Rectal smooth muscle tissue (tissue), 1 donor: ENCODE measurements around the gene SIGLEC6.

Experiments used
- H3K27ac ChIP-seq: one replicate; pipeline ENCODE4 v1.7.0; 2013; ENCODE audit warnings: low read depth, low read length, inconsistent platforms
- H3K27me3 ChIP-seq: one replicate; pipeline ENCODE4 v1.7.0; 2013; ENCODE audit warnings: low read length; ENCODE audit not compliant: control insufficient read depth, insufficient read depth
- H3K36me3 ChIP-seq: one replicate; pipeline ENCODE4 v1.7.0; 2013; ENCODE audit warnings: low read length; ENCODE audit not compliant: control insufficient read depth, insufficient read depth
- H3K4me1 ChIP-seq: one replicate; pipeline ENCODE4 v1.7.0; 2013; ENCODE audit warnings: low read length; ENCODE audit not compliant: control insufficient read depth, insufficient read depth
- H3K4me3 ChIP-seq: one replicate; pipeline ENCODE4 v1.7.0; 2013; ENCODE audit warnings: low read length
- H3K9ac ChIP-seq: one replicate; pipeline ENCODE4 v1.7.0; 2013; ENCODE audit warnings: low read length

SIGLEC6 gene

GRCh38 chr19:51520728-51521127, 10.7 kb downstream of the SIGLEC6 start:
- Histone ChIP-seq H3K27me3 (no peaks in the 10 kb centered on the region), H3K36me3 (no peaks in the 10 kb centered on the region), H3K27ac (no peak overlapping the region), H3K9ac (no peak overlapping the region), H3K4me1 (no peaks in the 10 kb centered on the region), H3K4me3 (no peak overlapping the region)

DNA sequence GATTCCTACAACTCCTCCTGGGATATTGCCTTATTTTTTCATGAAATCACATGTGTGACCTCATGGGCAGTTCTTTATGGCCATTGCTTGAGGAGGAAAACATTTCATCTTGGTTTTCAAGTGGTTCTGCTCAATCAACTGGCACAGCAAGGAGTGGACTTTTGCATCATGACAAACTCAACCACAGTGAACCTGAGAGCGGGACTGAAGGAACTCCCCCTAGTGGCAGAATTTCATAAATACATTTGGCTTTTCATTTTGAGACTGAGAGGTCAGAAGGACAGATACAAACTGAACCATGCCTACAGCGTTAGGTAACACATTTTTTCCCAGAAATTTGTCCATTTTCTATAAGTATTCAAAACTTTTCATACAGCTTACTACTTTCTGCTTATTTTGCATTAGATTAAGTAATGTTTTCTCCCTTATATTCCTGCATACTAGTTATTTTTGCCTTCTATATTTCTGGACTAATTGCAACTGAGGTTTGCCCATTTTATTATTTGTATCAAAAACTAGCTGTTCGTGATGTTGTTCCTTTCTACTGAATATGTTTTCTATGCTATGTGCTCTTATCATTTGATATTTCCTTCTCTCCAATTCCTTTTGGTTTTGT, 16.5 kb downstream of the SIGLEC6 start:
- H3K4me3 ChIP-seq, result no peak overlapping the region
- H3K36me3 ChIP-seq, result no peaks in the 10 kb centered on the region
- H3K27ac ChIP-seq, result no peak overlapping the region
- H3K27me3 ChIP-seq, result no peaks in the 10 kb centered on the region
- H3K4me1 ChIP-seq, result no peaks in the 10 kb centered on the region
- no peak overlapping the region for H3K9ac ChIP-seq

- Histone ChIP-seq H3K9ac (no peak overlapping the region), H3K36me3 (no peaks in the 10 kb centered on the region), H3K27me3 (no peaks in the 10 kb centered on the region), H3K4me1 (no peaks in the 10 kb centered on the region), H3K27ac (no peak overlapping the region), H3K4me3 (no peak overlapping the region)
These were observed 17.5 kb downstream of the SIGLEC6 start for GRCh38 chr19:51513968-51514367.

GRCh38 chr19:51511353-51511752, 20.1 kb downstream of the SIGLEC6 start:
- H3K4me1 ChIP-seq, result no peaks in the 10 kb centered on the region
- no peak overlapping the region for H3K9ac ChIP-seq
- H3K27ac ChIP-seq, result no peak overlapping the region
- H3K27me3 ChIP-seq, result no peaks in the 10 kb centered on the region
- H3K36me3 ChIP-seq, result no peaks in the 10 kb centered on the region
- H3K4me3 ChIP-seq, result no peak overlapping the region

DNA sequence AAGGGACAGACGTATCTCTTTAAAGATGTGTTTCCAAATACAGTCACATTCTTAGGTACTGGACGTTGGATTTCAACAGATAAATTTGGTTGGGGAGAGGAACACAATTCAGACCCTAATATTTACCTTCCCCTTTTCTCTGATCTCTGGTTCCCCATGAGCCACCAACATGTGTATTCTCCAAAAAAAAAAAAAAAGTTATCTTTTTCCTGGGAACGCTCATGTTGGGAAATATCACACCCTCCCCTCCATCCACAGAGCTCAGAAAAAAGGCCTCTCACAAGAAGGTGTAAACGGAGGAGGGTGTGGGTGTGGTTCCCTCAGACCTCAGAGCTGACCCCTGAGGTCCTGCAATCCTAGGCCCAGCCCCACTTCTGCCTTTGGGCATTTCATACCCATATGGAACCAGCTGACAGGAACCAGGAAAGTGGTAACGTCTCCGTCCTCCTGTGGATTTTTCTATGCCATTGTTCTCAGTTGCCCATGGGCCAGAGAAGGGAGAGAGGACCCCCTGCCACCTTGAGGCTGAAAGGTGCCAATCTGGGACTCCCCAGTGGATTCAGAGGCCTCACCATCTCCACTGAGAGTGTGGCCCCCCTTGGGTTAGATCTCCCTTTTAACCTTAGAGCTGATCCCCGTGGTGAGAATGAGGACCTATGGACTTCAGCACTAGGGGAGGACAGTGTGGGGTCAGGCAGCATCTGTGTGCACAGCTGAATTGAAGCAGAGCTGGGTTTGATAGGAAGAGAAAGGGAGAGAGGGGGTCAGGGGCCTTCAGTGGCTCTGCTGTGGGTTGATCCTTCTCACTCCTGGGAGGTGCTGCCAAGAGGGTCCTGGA, 21.4 kb downstream of the SIGLEC6 start:
- no peak overlapping the region for H3K9ac ChIP-seq
- H3K27ac ChIP-seq, result no peak overlapping the region
- H3K36me3 ChIP-seq, result no peaks in the 10 kb centered on the region
- H3K4me1 ChIP-seq, result no peaks in the 10 kb centered on the region
- no peak overlapping the region for H3K4me3 ChIP-seq
- H3K27me3 ChIP-seq, result no peaks in the 10 kb centered on the region

GRCh38 chr19:51508059-51508733, 23.3 kb downstream of the SIGLEC6 start:
- Histone ChIP-seq H3K4me3 (no peak overlapping the region), H3K27me3 (no peaks in the 10 kb centered on the region), H3K9ac (no peak overlapping the region), H3K4me1 (no peaks in the 10 kb centered on the region), H3K36me3 (no peaks in the 10 kb centered on the region), H3K27ac (no peak overlapping the region)

DNA sequence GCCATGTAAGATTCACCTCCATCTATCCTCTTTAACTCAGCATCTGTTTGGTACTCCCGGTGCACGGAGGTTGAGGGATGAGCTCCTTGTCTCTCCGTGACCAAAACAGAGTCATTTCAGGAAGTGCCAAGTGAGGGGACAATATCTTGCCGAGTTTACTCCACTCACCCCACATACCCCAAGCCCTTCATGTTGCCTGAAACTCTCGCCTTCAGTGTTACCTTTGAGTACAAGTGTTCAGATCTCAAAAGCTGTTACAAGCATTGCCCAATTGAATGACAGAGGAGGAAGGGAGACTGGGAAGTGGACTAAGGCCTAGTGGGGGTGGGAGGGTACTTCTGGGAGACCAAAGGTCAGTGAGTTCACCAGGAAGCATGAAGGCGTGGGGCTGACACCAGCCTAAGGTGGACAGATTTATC, 23.8 kb downstream of the SIGLEC6 start:
- Histone ChIP-seq H3K9ac (no peak overlapping the region), H3K27ac (no peak overlapping the region), H3K27me3 (no peaks in the 10 kb centered on the region), H3K36me3 (no peaks in the 10 kb centered on the region), H3K4me1 (no peaks in the 10 kb centered on the region), H3K4me3 (no peak overlapping the region)

DNA sequence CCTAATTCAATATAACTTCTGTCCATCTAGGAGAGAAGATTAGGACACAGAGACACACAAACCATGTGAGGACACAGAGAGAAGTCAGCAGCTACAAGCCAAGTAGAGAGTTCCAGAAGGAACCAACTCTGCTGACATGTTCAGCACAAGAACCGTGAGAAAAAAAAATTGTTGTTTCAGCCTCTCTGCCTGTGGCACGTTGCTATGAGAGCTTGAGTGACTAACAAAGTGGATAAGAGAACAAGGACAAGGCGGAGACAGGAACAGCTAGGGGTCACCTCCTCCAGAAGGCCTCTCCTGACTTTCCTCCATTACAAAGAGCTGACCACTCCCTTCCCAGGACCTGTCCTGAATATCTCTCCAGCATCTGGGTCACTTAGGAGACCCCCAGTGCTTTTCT, 24.3 kb downstream of the SIGLEC6 start:
- Histone ChIP-seq H3K4me1 (no peaks in the 10 kb centered on the region), H3K27me3 (no peaks in the 10 kb centered on the region), H3K9ac (no peak overlapping the region), H3K27ac (no peak overlapping the region), H3K4me3 (no peak overlapping the region), H3K36me3 (no peaks in the 10 kb centered on the region)

GRCh38 chr19:51505904-51506303, 25.6 kb downstream of the SIGLEC6 start:
- Histone ChIP-seq H3K4me3 (no peak overlapping the region), H3K27ac (no peak overlapping the region), H3K27me3 (no peaks in the 10 kb centered on the region), H3K36me3 (no peaks in the 10 kb centered on the region), H3K9ac (no peak overlapping the region), H3K4me1 (no peaks in the 10 kb centered on the region)

GRCh38 chr19:51503896-51504295, 27.6 kb downstream of the SIGLEC6 start:
- Histone ChIP-seq H3K4me1 (no peaks in the 10 kb centered on the region), H3K27me3 (no peaks in the 10 kb centered on the region), H3K9ac (no peak overlapping the region), H3K4me3 (no peak overlapping the region), H3K36me3 (no peaks in the 10 kb centered on the region), H3K27ac (no peak overlapping the region)

GRCh38 chr19:51503286-51503817, 28.1 kb downstream of the SIGLEC6 start:
- Histone ChIP-seq H3K4me3 (no peak overlapping the region), H3K4me1 (no peaks in the 10 kb centered on the region), H3K36me3 (no peaks in the 10 kb centered on the region), H3K9ac (no peak overlapping the region), H3K27ac (no peak overlapping the region), H3K27me3 (no peaks in the 10 kb centered on the region)

- Histone ChIP-seq H3K4me1 (no peaks in the 10 kb centered on the region), H3K4me3 (no peak within 1 kb of the TSS), H3K9ac (no peak within 1 kb of the TSS), H3K27me3 (no peaks in the 10 kb centered on the region), H3K36me3 (no peaks in the 10 kb centered on the region), H3K27ac (no peak within 1 kb of the TSS)
These were observed 29.7 kb downstream of the SIGLEC6 start, which contains the start of gene SIGLEC12 for GRCh38 chr19:51501594-51502263. TSS of gene SIGLEC12 (minus strand) at chr19:51501800. CDS start at chr19:51501733, 67 bp downstream.
